ENCODE data around the gene INIP. TPM values are rescaled to one million over a fixed set of nuclear protein-coding genes. Genes with fewer than 3 reads are reported as not detected.

The INIP gene
- total RNA-seq, 4 donors from 2014 or later = 9.6 to 22.9 (median 16.2) TPM

GRCh38 chr9:112647596-112647995 lies 70.3 kb downstream of the INIP start:
- no peak for TF ChIP-seq EP300 (IDR thresholded peaks at IDR 0.05; ENCODE audit: low read depth)
- no peak for TF ChIP-seq POLR2A (IDR thresholded peaks at IDR 0.05)
- TF ChIP-seq CTCF (IDR thresholded peaks at IDR 0.05) = no peak
- TF ChIP-seq POLR2AphosphoS5 (IDR thresholded peaks at IDR 0.05) = no peak
- WGBS, 2 donors (ENCODE audit: low coverage in 1 of 2) = 97 to 100% methylated on average over 3 of the region's 3 CpGs
- peaks cover 0 to 14% (median 3%) of the 10 kb centered on the region in 4 donors for H3K36me3 ChIP-seq
- in situ Hi-C loops (cut with MboI; ENCODE audit: low pct_ligation_motif_present in 1 of 4, low pct_unique_long_range_greater_than_20kb in 1 of 4, low sequenced_read_pairs in 3 of 4) = no loop called here
- intact Hi-C loops (cut with DNase I; ENCODE audit: low total_unique reads) = no loop called here
- peaks cover 15 to 28% of the 10 kb centered on the region in 2 donors for H3K9me3 ChIP-seq
- no peak overlapping the region for H3K4me3 ChIP-seq
- H3K27ac ChIP-seq = no peak overlapping the region
- no peak for DNase-seq
- no peaks in the 10 kb centered on the region for H3K27me3 ChIP-seq
- no peaks in the 10 kb centered on the region for H3K4me1 ChIP-seq

GRCh38 chr9:112642126-112642525 lies 75.8 kb downstream of the INIP start:
- 87% methylated on average over 3 of the region's 3 CpGs; no CpG with 5 or more reads in 1 of the 2 donors for WGBS, 2 donors (ENCODE audit: low coverage in 1 of 2)

GRCh38 chr9:112640311-112640710 lies 77.6 kb downstream of the INIP start:
- WGBS, 2 donors (ENCODE audit: low coverage in 1 of 2) = 89 to 100% methylated on average over 1 to 4 of the region's 4 CpGs
- H3K4me1 ChIP-seq = no peaks in the 10 kb centered on the region
- peaks cover 0 to 4% of the 10 kb centered on the region in 2 donors for H3K9me3 ChIP-seq
- intact Hi-C loops (cut with DNase I; ENCODE audit: low total_unique reads) = no loop called here
- no peaks in the 10 kb centered on the region for H3K36me3 ChIP-seq
- H3K27ac ChIP-seq = no peak overlapping the region
- no peaks in the 10 kb centered on the region for H3K27me3 ChIP-seq
- no peak for DNase-seq
- no peak overlapping the region for H3K4me3 ChIP-seq
- TF ChIP-seq POLR2AphosphoS5 (IDR thresholded peaks at IDR 0.05) (no peak), CTCF (IDR thresholded peaks at IDR 0.05) (no peak), POLR2A (IDR thresholded peaks at IDR 0.05) (no peak)
- in situ Hi-C loops (cut with MboI; ENCODE audit: low pct_ligation_motif_present in 1 of 4, low pct_unique_long_range_greater_than_20kb in 1 of 4, low sequenced_read_pairs in 3 of 4) = no loop called here

More at GRCh38 chr9:112642126-112642525, 75.8 kb downstream of the INIP start:
- Histone ChIP-seq H3K27ac (no peak overlapping the region), H3K27me3 (no peaks in the 10 kb centered on the region), H3K9me3 (peaks cover 0 to 4% of the 10 kb centered on the region in 2 donors), H3K36me3 (no peaks in the 10 kb centered on the region), H3K4me1 (no peaks in the 10 kb centered on the region), H3K4me3 (no peak overlapping the region)
- no peak for TF ChIP-seq POLR2A (IDR thresholded peaks at IDR 0.05)
- no peak for TF ChIP-seq EP300 (IDR thresholded peaks at IDR 0.05; ENCODE audit: low read depth)
- TF ChIP-seq CTCF (IDR thresholded peaks at IDR 0.05) = no peak
- TF ChIP-seq POLR2AphosphoS5 (IDR thresholded peaks at IDR 0.05) = no peak
- in situ Hi-C loops (cut with MboI; ENCODE audit: low pct_ligation_motif_present in 1 of 4, low pct_unique_long_range_greater_than_20kb in 1 of 4, low sequenced_read_pairs in 3 of 4) (no loop called here), intact Hi-C loops (cut with DNase I; ENCODE audit: low total_unique reads) (no loop called here)
- no peak for DNase-seq

Other genes starting within 250 kb of the INIP start
- gene KIAA1958, start 231.3 kb downstream of the INIP start, total RNA-seq = 10 to 100 TPM in 2 of 4 donors, 1 to 10 TPM in 2; 5.0 to 12.4 (median 9.4) TPM
- 10 to 100 TPM; 15.7 to 46.4 (median 45.7) TPM for gene SNX30, start 32.6 kb upstream of the INIP start, total RNA-seq
- not detected for gene SLC46A2, start 172.8 kb upstream of the INIP start, total RNA-seq